ENCODE data around the gene AGAP1.

AGAP1 gene

GRCh38 chr2:235573331-235574221 is 79.7 kb downstream of the AGAP1 start:
- no peak for DNase-seq (ENCODE audit: low spot score)
- Histone ChIP-seq H3K36me3 (ENCODE audit: low read depth) (no peaks in the 10 kb centered on the region), H3K27ac (ENCODE audit: poor library complexity, severe bottlenecking) (no peak overlapping the region), H3K4me1 (ENCODE audit: insufficient read depth, poor library complexity, severe bottlenecking) (no peaks in the 10 kb centered on the region), H3K27me3 (ENCODE audit: insufficient read depth, poor library complexity, severe bottlenecking) (no peaks in the 10 kb centered on the region), H3K4me3 (ENCODE audit: severe bottlenecking) (no peak overlapping the region), H3K9me3 (ENCODE audit: severe bottlenecking) (no peaks in the 10 kb centered on the region)
- TF ChIP-seq CTCF (IDR thresholded peaks at IDR 0.05; ENCODE audit: poor library complexity, severe bottlenecking), result no peak
- ATAC-seq (ENCODE audit: low read depth), result no peak

GRCh38 chr2:235575431-235575830 is 81.6 kb downstream of the AGAP1 start:
- Histone ChIP-seq H3K4me1 (ENCODE audit: insufficient read depth, poor library complexity, severe bottlenecking) (no peaks in the 10 kb centered on the region), H3K4me3 (ENCODE audit: severe bottlenecking) (no peak overlapping the region), H3K27me3 (ENCODE audit: insufficient read depth, poor library complexity, severe bottlenecking) (no peaks in the 10 kb centered on the region), H3K27ac (ENCODE audit: poor library complexity, severe bottlenecking) (no peak overlapping the region), H3K36me3 (ENCODE audit: low read depth) (no peaks in the 10 kb centered on the region), H3K9me3 (ENCODE audit: severe bottlenecking) (no peaks in the 10 kb centered on the region)
- no peak for DNase-seq (ENCODE audit: low spot score)
- TF ChIP-seq CTCF (IDR thresholded peaks at IDR 0.05; ENCODE audit: poor library complexity, severe bottlenecking), result no peak
- ATAC-seq (ENCODE audit: low read depth), result no peak

- DNase-seq (ENCODE audit: low spot score), result no peak
- Histone ChIP-seq H3K27me3 (ENCODE audit: insufficient read depth, poor library complexity, severe bottlenecking) (no peaks in the 10 kb centered on the region), H3K27ac (ENCODE audit: poor library complexity, severe bottlenecking) (no peak overlapping the region), H3K4me3 (ENCODE audit: severe bottlenecking) (no peak overlapping the region), H3K36me3 (ENCODE audit: low read depth) (no peaks in the 10 kb centered on the region), H3K9me3 (ENCODE audit: severe bottlenecking) (no peaks in the 10 kb centered on the region), H3K4me1 (ENCODE audit: insufficient read depth, poor library complexity, severe bottlenecking) (no peaks in the 10 kb centered on the region)
- ATAC-seq (ENCODE audit: low read depth), result no peak
- no peak for TF ChIP-seq CTCF (IDR thresholded peaks at IDR 0.05; ENCODE audit: poor library complexity, severe bottlenecking)
These were observed 82.1 kb downstream of the AGAP1 start for GRCh38 chr2:235575904-235576303.

GRCh38 chr2:235576337-235576910 is 82.6 kb downstream of the AGAP1 start:
- ATAC-seq (ENCODE audit: low read depth) (no peak), DNase-seq (ENCODE audit: low spot score) (no peak)
- Histone ChIP-seq H3K4me1 (ENCODE audit: insufficient read depth, poor library complexity, severe bottlenecking) (no peaks in the 10 kb centered on the region), H3K9me3 (ENCODE audit: severe bottlenecking) (no peaks in the 10 kb centered on the region), H3K27ac (ENCODE audit: poor library complexity, severe bottlenecking) (no peak overlapping the region), H3K27me3 (ENCODE audit: insufficient read depth, poor library complexity, severe bottlenecking) (no peaks in the 10 kb centered on the region), H3K36me3 (ENCODE audit: low read depth) (no peaks in the 10 kb centered on the region), H3K4me3 (ENCODE audit: severe bottlenecking) (no peak overlapping the region)
- TF ChIP-seq CTCF (IDR thresholded peaks at IDR 0.05; ENCODE audit: poor library complexity, severe bottlenecking), result no peak

Measured in RWPE2 (cell line).